KMS-11 (cell line): ENCODE data around the gene CDH13.

Experiments
- H2AFZ ChIP-seq: fragments of 200-600 bp; sonication (generic); 2 replicates; pipeline ENCODE4 v1.6.1; 2016; ENCODE audit warnings: antibody characterized with exemption, mixed run types, low read depth
- H3K27ac ChIP-seq: fragments of 200-600 bp; sonication (generic); 2 replicates; pipeline ENCODE4 v1.6.1; 2016; ENCODE audit warnings: mild to moderate bottlenecking, mixed run types
- H3K27me3 ChIP-seq: fragments of 200-600 bp; sonication (generic); 2 replicates; pipeline ENCODE4 v1.6.1; 2017; ENCODE audit warnings: mild to moderate bottlenecking, low read depth, mixed run types, moderate library complexity; ENCODE audit not compliant: insufficient read depth
- H3K36me3 ChIP-seq: fragments of 200-600 bp; sonication (generic); 2 replicates; pipeline ENCODE4 v1.6.1; 2017; ENCODE audit warnings: mild to moderate bottlenecking, mixed run types; ENCODE audit not compliant: insufficient read depth
- H3K4me1 ChIP-seq: fragments of 200-600 bp; sonication (generic); 2 replicates; pipeline ENCODE4 v1.6.1; 2016; ENCODE audit warnings: mild to moderate bottlenecking, low read depth, mixed run types; ENCODE audit not compliant: poor library complexity, severe bottlenecking
- H3K4me2 ChIP-seq: fragments of 200-600 bp; sonication (generic); 2 replicates; pipeline ENCODE4 v1.7.0; 2016; ENCODE audit warnings: mild to moderate bottlenecking, mixed run types
- H3K4me3 ChIP-seq: fragments of 200-600 bp; sonication (generic); IDR thresholded peaks from 2 replicates; pipeline ENCODE4 v1.6.1; 2017; ENCODE audit warnings: low read depth, low read length, mixed read lengths; ENCODE audit not compliant: insufficient read depth
- H3K79me2 ChIP-seq: fragments of 200-600 bp; sonication (generic); 2 replicates; pipeline ENCODE4 v1.6.1; 2016; ENCODE audit warnings: low read depth, mixed run types; ENCODE audit not compliant: insufficient read depth
- H3K9ac ChIP-seq: fragments of 200-600 bp; sonication (generic); 2 replicates; pipeline ENCODE4 v1.6.1; 2016; ENCODE audit warnings: mild to moderate bottlenecking, mixed run types
- H4K20me1 ChIP-seq: fragments of 200-600 bp; sonication (generic); 2 replicates; pipeline ENCODE4 v1.6.1; 2016; ENCODE audit warnings: mild to moderate bottlenecking, mixed run types; ENCODE audit not compliant: insufficient read depth
- TF ChIP-seq, protein P1 (sequence below): fragments of 200-600 bp; sonication (generic); conservative IDR thresholded peaks from 2 replicates; pipeline ENCODE4 v1.6.1; 2017; ENCODE audit warnings: low read depth, mild to moderate bottlenecking, antibody characterized with exemption, low read length, moderate library complexity, mixed read lengths

The CDH13 gene

DNA sequence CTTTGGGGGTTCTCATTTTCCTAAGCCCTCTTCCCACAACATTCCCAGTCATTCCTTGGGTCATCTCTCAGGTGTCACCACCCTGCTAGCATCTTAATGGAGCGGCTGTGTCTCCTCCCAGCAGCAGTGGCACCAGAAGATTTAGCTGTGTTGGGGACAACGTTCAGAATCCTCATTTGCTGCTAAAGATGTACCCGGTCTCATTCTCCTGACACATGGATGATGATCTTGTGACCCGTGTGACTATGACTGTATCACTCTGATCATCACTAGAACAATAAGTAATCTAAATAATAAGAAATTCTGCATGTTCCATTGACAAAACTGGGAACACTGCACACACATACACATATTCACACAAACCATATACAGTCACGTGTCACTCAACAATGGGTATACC, 781.2 kb downstream of the CDH13 start:
- no peak overlapping the region for H3K4me2 ChIP-seq
- no peaks in the 10 kb centered on the region for H3K27me3 ChIP-seq
- H3K4me3 ChIP-seq, result no peak overlapping the region
- no peak overlapping the region for H2AFZ ChIP-seq
- H3K27ac ChIP-seq, result no peak overlapping the region
- H4K20me1 ChIP-seq, result no peaks in the 10 kb centered on the region
- H3K36me3 ChIP-seq, result no peaks in the 10 kb centered on the region
- no peak overlapping the region for H3K9ac ChIP-seq
- no peaks in the 10 kb centered on the region for H3K79me2 ChIP-seq
- H3K4me1 ChIP-seq, result no peaks in the 10 kb centered on the region
- TF ChIP-seq, protein P1, sequence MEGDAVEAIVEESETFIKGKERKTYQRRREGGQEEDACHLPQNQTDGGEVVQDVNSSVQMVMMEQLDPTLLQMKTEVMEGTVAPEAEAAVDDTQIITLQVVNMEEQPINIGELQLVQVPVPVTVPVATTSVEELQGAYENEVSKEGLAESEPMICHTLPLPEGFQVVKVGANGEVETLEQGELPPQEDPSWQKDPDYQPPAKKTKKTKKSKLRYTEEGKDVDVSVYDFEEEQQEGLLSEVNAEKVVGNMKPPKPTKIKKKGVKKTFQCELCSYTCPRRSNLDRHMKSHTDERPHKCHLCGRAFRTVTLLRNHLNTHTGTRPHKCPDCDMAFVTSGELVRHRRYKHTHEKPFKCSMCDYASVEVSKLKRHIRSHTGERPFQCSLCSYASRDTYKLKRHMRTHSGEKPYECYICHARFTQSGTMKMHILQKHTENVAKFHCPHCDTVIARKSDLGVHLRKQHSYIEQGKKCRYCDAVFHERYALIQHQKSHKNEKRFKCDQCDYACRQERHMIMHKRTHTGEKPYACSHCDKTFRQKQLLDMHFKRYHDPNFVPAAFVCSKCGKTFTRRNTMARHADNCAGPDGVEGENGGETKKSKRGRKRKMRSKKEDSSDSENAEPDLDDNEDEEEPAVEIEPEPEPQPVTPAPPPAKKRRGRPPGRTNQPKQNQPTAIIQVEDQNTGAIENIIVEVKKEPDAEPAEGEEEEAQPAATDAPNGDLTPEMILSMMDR, result no peak

DNA sequence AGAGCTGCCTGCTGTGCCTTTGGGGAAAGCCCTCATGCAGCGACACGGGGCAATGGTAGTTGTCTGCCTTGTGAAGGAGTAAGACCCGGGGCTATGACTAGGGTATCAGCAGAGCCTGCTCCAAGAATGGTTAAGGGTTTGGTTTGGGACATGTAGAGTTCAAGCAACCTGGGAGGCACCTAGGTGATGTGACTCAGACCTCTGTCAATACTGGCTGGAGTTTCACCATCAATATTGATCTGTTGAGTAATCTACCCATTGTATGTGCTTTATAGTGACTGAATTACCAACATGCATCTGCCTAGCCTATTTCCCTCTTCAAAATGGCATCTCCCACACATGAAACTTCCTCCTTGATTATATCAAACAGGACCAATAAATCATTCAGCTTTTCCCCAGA, 782.6 kb downstream of the CDH13 start:
- TF ChIP-seq, protein P1, result no peak

DNA sequence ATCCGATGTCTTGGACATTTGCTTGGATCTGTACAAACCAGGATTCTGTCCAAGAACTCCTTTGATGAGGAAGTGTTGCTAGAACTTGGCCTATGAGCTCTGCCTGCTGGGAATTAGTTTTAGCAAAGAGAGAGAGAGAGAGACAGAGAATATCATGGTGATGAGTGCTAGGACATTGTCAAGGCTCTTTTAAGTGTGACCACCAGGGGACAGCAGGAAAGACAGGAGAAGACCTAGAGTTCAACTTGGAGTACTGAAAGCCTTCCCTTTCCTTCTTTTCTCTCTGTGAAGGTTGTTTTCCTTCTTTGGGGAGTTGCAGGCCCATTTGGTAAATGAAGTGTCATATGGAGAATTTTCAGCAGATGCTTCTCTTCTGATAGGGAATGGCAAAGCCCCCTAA, 791.8 kb downstream of the CDH13 start:
- H3K4me3 ChIP-seq, result no peak overlapping the region
- no peak overlapping the region for H3K9ac ChIP-seq
- TF ChIP-seq, protein P1, result no peak
- no peaks in the 10 kb centered on the region for H4K20me1 ChIP-seq
- no peaks in the 10 kb centered on the region for H3K4me1 ChIP-seq
- no peak overlapping the region for H3K4me2 ChIP-seq
- no peak overlapping the region for H2AFZ ChIP-seq
- H3K27me3 ChIP-seq, result no peaks in the 10 kb centered on the region
- no peak overlapping the region for H3K27ac ChIP-seq
- no peaks in the 10 kb centered on the region for H3K36me3 ChIP-seq
- H3K79me2 ChIP-seq, result no peaks in the 10 kb centered on the region

More for the DNA sequence above, 782.6 kb downstream of the CDH13 start:
- Histone ChIP-seq H3K36me3 (no peaks in the 10 kb centered on the region), H3K4me1 (no peaks in the 10 kb centered on the region), H2AFZ (no peak overlapping the region), H3K27me3 (no peaks in the 10 kb centered on the region), H3K9ac (no peak overlapping the region), H3K4me2 (no peak overlapping the region), H3K27ac (no peak overlapping the region), H3K4me3 (no peak overlapping the region), H4K20me1 (no peaks in the 10 kb centered on the region), H3K79me2 (no peaks in the 10 kb centered on the region)

DNA sequence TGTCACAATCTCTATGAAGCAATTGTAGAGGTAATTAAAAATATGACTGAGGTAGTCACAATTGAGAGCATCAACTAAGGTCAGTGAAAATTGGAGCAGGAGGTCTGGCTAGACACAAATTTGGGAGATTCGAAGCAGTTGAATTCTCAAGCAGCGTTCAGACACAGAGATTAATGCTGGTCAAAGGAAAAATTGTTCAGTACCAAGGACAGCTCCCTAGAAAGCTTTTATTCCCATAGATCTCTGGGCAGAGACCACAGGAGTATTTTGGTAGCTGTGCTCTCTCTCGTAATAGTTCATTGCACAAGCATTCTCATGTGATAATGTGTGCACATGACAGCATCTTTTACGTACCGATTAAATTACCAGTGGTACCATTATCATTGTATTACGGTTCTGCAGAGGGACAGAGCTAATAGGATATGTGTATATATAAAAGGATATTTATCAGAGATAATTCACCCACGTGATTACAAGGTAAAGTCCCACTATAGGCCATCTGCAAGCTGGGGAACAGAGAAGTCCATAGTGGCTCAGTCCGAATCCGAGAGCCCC, 793.5 kb downstream of the CDH13 start:
- Histone ChIP-seq H3K36me3 (no peaks in the 10 kb centered on the region), H3K4me2 (no peak overlapping the region), H3K4me1 (no peaks in the 10 kb centered on the region), H3K79me2 (no peaks in the 10 kb centered on the region), H2AFZ (no peak overlapping the region), H3K27me3 (no peaks in the 10 kb centered on the region), H3K27ac (no peak overlapping the region), H3K4me3 (no peak overlapping the region), H4K20me1 (no peaks in the 10 kb centered on the region), H3K9ac (no peak overlapping the region)
- TF ChIP-seq, protein P1, result no peak
